ENCODE measurements around the gene SGSM2.

- TF ChIP-seq POLR2A (IDR thresholded peaks at IDR 0.05) (no peak), CTCF (IDR thresholded peaks at IDR 0.05) (no peak)
These were observed 15.9 kb upstream of the SGSM2 start for GRCh38 chr17:2321399-2321798.

All from adrenal gland (tissue), 5 donors.